IMR-90 (cell line): ENCODE measurements around the gene EMC9.

Experiments
- BHLHE40 ChIP-seq: fragments of 150-350 bp; IDR thresholded peaks from 2 replicates; pipeline ENCODE4 v1.6.1; 2016; ENCODE audit warnings: mild to moderate bottlenecking, low read depth, low read length
- CEBPB ChIP-seq: IDR thresholded peaks from 2 replicates; pipeline ENCODE4 v1.6.1; 2012; ENCODE audit warnings: low read depth, low read length, improper control_type of control experiment
- CHD1 ChIP-seq: IDR thresholded peaks from 2 replicates; pipeline ENCODE4 v1.6.1; 2012; ENCODE audit warnings: low read depth, low read length, improper control_type of control experiment
- ELK1 ChIP-seq: fragments of 150-350 bp; IDR thresholded peaks from 2 replicates; pipeline ENCODE4 v1.6.1; 2016; ENCODE audit warnings: low read depth, mild to moderate bottlenecking, low read length, moderate library complexity, borderline replicate concordance
- FOS ChIP-seq: fragments of 150-350 bp; IDR thresholded peaks from 2 replicates; pipeline ENCODE4 v1.6.1; 2016; ENCODE audit warnings: low read depth, low read length
- MXI1 ChIP-seq: IDR thresholded peaks from 2 replicates; pipeline ENCODE4 v1.6.1; 2012; ENCODE audit warnings: low read depth, mild to moderate bottlenecking, low read length, moderate library complexity, borderline replicate concordance
- NFE2L2 ChIP-seq: fragments of 150-350 bp; IDR thresholded peaks from 2 replicates; pipeline ENCODE4 v1.6.1; 2016; ENCODE audit warnings: low read depth, mild to moderate bottlenecking, low read length
- POLR2A ChIP-seq: IDR thresholded peaks from 2 replicates; pipeline ENCODE4 v1.6.1; 2012; ENCODE audit warnings: mild to moderate bottlenecking, low read depth, low read length
- RAD21 ChIP-seq: IDR thresholded peaks from 2 replicates; pipeline ENCODE4 v1.6.1; 2012; ENCODE audit warnings: low read length, improper control_type of control experiment
- RCOR1 ChIP-seq: IDR thresholded peaks from 2 replicates; pipeline ENCODE4 v1.6.1; 2012; ENCODE audit warnings: mild to moderate bottlenecking, low read length, improper control_type of control experiment; ENCODE audit not compliant: insufficient replicate concordance
- RFX5 ChIP-seq: IDR thresholded peaks from 2 replicates; pipeline ENCODE4 v1.8.0; 2012; ENCODE audit warnings: low read depth, mild to moderate bottlenecking, low read length, moderate library complexity
- SMC3 ChIP-seq: fragments of 150-350 bp; IDR thresholded peaks from 2 replicates; pipeline ENCODE4 v1.6.1; 2016; ENCODE audit warnings: low read depth, mild to moderate bottlenecking, antibody characterized with exemption, low read length, moderate library complexity
- USF2 ChIP-seq: fragments of 150-350 bp; IDR thresholded peaks from 2 replicates; pipeline ENCODE4 v1.6.1; 2017; ENCODE audit warnings: mild to moderate bottlenecking, antibody characterized with exemption, low read length, low read depth
- TF ChIP-seq, protein P1 (sequence below): conservative IDR thresholded peaks from 2 replicates; pipeline ENCODE4 v1.5.1; 2012; ENCODE audit warnings: mild to moderate bottlenecking, low read depth, low read length, improper control_type of control experiment

GRCh38 chr14:24159777-24160498, 18.5 kb upstream of the EMC9 start:
- TF ChIP-seq, protein P1, sequence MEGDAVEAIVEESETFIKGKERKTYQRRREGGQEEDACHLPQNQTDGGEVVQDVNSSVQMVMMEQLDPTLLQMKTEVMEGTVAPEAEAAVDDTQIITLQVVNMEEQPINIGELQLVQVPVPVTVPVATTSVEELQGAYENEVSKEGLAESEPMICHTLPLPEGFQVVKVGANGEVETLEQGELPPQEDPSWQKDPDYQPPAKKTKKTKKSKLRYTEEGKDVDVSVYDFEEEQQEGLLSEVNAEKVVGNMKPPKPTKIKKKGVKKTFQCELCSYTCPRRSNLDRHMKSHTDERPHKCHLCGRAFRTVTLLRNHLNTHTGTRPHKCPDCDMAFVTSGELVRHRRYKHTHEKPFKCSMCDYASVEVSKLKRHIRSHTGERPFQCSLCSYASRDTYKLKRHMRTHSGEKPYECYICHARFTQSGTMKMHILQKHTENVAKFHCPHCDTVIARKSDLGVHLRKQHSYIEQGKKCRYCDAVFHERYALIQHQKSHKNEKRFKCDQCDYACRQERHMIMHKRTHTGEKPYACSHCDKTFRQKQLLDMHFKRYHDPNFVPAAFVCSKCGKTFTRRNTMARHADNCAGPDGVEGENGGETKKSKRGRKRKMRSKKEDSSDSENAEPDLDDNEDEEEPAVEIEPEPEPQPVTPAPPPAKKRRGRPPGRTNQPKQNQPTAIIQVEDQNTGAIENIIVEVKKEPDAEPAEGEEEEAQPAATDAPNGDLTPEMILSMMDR = no peak
- TF ChIP-seq CEBPB (no peak), POLR2A (no peak), SMC3 (no peak), USF2 (no peak), MXI1 (no peak), RAD21 (no peak), CHD1 (no peak), ELK1 (no peak), RCOR1 (no peak), FOS (no peak), RFX5 (no peak), BHLHE40 (no peak), NFE2L2 (no peak)
